OCI-LY3 (cell line): ENCODE measurements around the gene PLA2G4A.

Experiments used
- CTCF ChIP-seq: fragments of 200-600, 300-600 bp; sonication (generic); IDR thresholded peaks from 2 replicates; pipeline ENCODE4 v1.5.1; 2014; ENCODE audit warnings: antibody characterized with exemption, low read length, low read depth
- EZH2phosphoT487 ChIP-seq: fragments of 200-600 bp; shearing (Covaris generic); IDR thresholded peaks from 2 replicates; pipeline ENCODE4 v1.6.1; 2018; ENCODE audit warnings: antibody characterized with exemption, mixed run types, low read depth

- TF ChIP-seq CTCF = no peak
- TF ChIP-seq EZH2phosphoT487 = no peak
These were observed 170.8 kb downstream of the PLA2G4A start for GRCh38 chr1:186999506-186999905.
